Stimulated activated CD4-positive, alpha-beta T cell treated with anti-CD3 and anti-CD28 coated beads, Interleukin-4, amount 100 ng/mL, for 24 hours (primary cell): ENCODE results near the gene MRTO4.
"Not testable (repeated sequence)": the region's sequence is repeated elsewhere in the genome, so short reads cannot be mapped to it uniquely, and the experiment has no call there.

ENCODE experiments used
- DNase-seq: peaks from one replicate; pipeline ENCODE4 v3.0.0-alpha.2; 2020

The MRTO4 gene

GRCh38 chr1:19229229-19229628, 22.4 kb upstream of the MRTO4 start:
- DNase-seq: no peak

GRCh38 chr1:19229828-19230325, 21.7 kb upstream of the MRTO4 start:
- DNase-seq: no peak

- DNase-seq: not testable (repeated sequence)
Observed at GRCh38 chr1:19231736-19232523, 19.7 kb upstream of the MRTO4 start.

- DNase-seq: no peak
Observed at GRCh38 chr1:19232524-19232846, 19.1 kb upstream of the MRTO4 start.

- DNase-seq: no peak
Observed at GRCh38 chr1:19234224-19234623, 17.4 kb upstream of the MRTO4 start.

- DNase-seq: no peak
Observed at GRCh38 chr1:19239876-19240275, 11.7 kb upstream of the MRTO4 start.

- peak; percentile 72 for DNase-seq
Observed at GRCh38 chr1:19240673-19241538, 10.7 kb upstream of the MRTO4 start.

GRCh38 chr1:19250629-19251304, 838 bp upstream of the MRTO4 start:
- no peak for DNase-seq

- DNase-seq: no peak
Observed at GRCh38 chr1:19254416-19254815, 2.8 kb downstream of the MRTO4 start.

GRCh38 chr1:19255288-19255687, 3.7 kb downstream of the MRTO4 start:
- no peak for DNase-seq

- DNase-seq: not testable (repeated sequence)
Observed at GRCh38 chr1:19256301-19256700, 4.7 kb downstream of the MRTO4 start.

GRCh38 chr1:19257178-19257914, 5.7 kb downstream of the MRTO4 start:
- DNase-seq: peak; percentile 25

GRCh38 chr1:19258353-19258752, 6.7 kb downstream of the MRTO4 start:
- DNase-seq: no peak

- no peak for DNase-seq
Observed at GRCh38 chr1:19260211-19261138, 8.9 kb downstream of the MRTO4 start.

- DNase-seq: no peak
Observed at GRCh38 chr1:19262047-19262446, 10.4 kb downstream of the MRTO4 start.

GRCh38 chr1:19262744-19263143, 11.1 kb downstream of the MRTO4 start:
- DNase-seq: no peak

- DNase-seq: no peak
Observed at GRCh38 chr1:19268445-19268844, 16.8 kb downstream of the MRTO4 start.

GRCh38 chr1:19269427-19270342, 18.1 kb downstream of the MRTO4 start:
- DNase-seq: not testable (repeated sequence)

- not testable (repeated sequence) for DNase-seq
Observed at GRCh38 chr1:19270343-19270730, 18.7 kb downstream of the MRTO4 start.

- no peak for DNase-seq
Observed at GRCh38 chr1:19272064-19272463, 20.5 kb downstream of the MRTO4 start.
